Coronary artery (tissue), 2 donors: ENCODE data around the gene ETNK1.
"Not testable (repeated sequence)": the region's sequence is repeated elsewhere in the genome, so short reads cannot be mapped to it uniquely, and the experiment has no call there.

Source experiments
- DNase-seq: peaks from one replicate; pipeline ENCODE4 v3.0.0-alpha.2; 2017; ENCODE audit warnings: low spot score
- H3K27ac ChIP-seq, 2 donors: fragments of 200-600 bp; sonication (generic); one replicate each; pipeline ENCODE4 v1.5.1; 2016 to 2019
- H3K4me3 ChIP-seq: fragments of 200-600 bp; sonication (generic); 2 replicates; pipeline ENCODE4 v1.5.1; 2016; ENCODE audit warnings: mild to moderate bottlenecking, moderate library complexity
- TF ChIP-seq, protein P1 (sequence below): fragments of 200-600 bp; sonication (generic); IDR thresholded peaks from one replicate; pipeline ENCODE4 v1.5.1; 2019; ENCODE audit warnings: antibody characterized with exemption

ETNK1 gene

GRCh38 chr12:22698576-22698975 lies 73.6 kb downstream of the ETNK1 start:
- no peak overlapping the region for H3K4me3 ChIP-seq
- no peak overlapping the region for H3K27ac ChIP-seq
- no peak for DNase-seq
- TF ChIP-seq, protein P1, sequence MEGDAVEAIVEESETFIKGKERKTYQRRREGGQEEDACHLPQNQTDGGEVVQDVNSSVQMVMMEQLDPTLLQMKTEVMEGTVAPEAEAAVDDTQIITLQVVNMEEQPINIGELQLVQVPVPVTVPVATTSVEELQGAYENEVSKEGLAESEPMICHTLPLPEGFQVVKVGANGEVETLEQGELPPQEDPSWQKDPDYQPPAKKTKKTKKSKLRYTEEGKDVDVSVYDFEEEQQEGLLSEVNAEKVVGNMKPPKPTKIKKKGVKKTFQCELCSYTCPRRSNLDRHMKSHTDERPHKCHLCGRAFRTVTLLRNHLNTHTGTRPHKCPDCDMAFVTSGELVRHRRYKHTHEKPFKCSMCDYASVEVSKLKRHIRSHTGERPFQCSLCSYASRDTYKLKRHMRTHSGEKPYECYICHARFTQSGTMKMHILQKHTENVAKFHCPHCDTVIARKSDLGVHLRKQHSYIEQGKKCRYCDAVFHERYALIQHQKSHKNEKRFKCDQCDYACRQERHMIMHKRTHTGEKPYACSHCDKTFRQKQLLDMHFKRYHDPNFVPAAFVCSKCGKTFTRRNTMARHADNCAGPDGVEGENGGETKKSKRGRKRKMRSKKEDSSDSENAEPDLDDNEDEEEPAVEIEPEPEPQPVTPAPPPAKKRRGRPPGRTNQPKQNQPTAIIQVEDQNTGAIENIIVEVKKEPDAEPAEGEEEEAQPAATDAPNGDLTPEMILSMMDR: no peak

- not testable (repeated sequence) for H3K27ac ChIP-seq, DNase-seq, H3K4me3 ChIP-seq
These were observed 74.7 kb downstream of the ETNK1 start for GRCh38 chr12:22699705-22700104.

DNA sequence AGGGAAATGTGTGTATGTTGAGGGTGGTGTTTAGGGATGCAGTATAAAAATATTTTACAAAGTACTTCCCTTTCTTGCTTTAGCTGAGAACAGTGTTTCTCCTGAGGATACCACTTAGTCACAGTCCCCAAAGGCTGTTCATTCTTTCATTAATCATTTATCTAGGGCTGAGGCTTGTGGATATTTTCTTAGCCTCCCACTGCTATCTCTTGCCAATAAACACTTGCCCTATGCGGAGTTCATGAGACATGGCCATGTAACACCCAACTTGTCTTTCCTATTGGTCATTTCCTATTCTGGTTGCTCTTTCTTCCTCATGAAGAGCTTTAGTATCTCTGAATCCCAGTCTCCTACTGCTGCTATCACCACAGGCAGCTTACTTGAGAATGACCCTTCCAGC lies 75.1 kb downstream of the ETNK1 start:
- no peak overlapping the region for H3K27ac ChIP-seq
- DNase-seq: no peak
- TF ChIP-seq, protein P1: no peak
- H3K4me3 ChIP-seq: no peak overlapping the region

GRCh38 chr12:22701216-22701809 lies 76.3 kb downstream of the ETNK1 start:
- not testable (repeated sequence) for DNase-seq, H3K27ac ChIP-seq, H3K4me3 ChIP-seq

DNA sequence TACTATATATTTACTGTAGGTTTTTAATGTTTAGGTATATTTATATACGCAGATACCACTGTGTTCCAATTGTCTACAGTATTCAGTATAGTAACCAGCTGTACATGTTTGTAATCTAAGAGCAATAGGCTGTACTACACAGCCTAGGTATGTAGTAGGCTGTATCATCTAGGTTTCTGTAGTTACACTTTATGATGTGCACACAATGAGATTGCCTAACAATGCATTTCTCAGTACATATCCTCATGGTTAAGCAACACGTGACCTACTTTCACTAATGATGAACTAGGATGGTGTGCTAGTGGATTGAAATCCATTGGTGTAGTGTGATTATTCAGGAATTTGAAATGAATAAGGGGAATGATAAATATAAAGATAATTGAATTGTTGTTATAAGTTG lies 77.7 kb downstream of the ETNK1 start:
- no peak overlapping the region for H3K4me3 ChIP-seq
- TF ChIP-seq, protein P1: no peak
- no peak for DNase-seq

DNA sequence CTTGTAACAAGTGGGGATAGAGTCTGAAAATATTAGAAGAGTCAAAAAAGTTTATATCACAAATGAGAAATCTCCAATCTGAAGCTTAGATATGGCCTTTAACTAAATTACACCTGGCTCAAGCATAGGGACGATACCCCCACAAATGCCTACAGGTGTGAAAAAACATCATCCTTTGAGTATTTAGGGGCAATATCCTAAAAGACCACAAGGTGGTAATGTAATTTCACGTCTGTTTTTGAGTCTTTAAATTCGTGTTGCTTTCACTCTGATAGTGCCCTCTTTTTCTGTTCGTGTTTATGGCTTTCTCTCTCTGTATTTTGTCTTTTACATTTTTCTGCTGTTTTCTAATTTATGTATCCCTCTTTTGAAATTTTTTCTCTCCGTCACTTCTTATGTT lies 84.3 kb downstream of the ETNK1 start:
- no peak for DNase-seq
- H3K27ac ChIP-seq: no peak overlapping the region

More for the DNA sequence above, 77.7 kb downstream of the ETNK1 start:
- no peak overlapping the region for H3K27ac ChIP-seq

GRCh38 chr12:22712083-22712482 lies 87.1 kb downstream of the ETNK1 start:
- Histone ChIP-seq H3K4me3 (no peak overlapping the region), H3K27ac (no peak overlapping the region)
- TF ChIP-seq, protein P1: no peak
- no peak for DNase-seq

More for the DNA sequence above, 84.3 kb downstream of the ETNK1 start:
- H3K4me3 ChIP-seq: no peak overlapping the region
- TF ChIP-seq, protein P1: peak; percentile 46

GRCh38 chr12:22715254-22715653 lies 90.3 kb downstream of the ETNK1 start:
- TF ChIP-seq, protein P1: no peak
- H3K27ac ChIP-seq: no peak overlapping the region
- no peak for DNase-seq
- no peak overlapping the region for H3K4me3 ChIP-seq
